ENCODE results near the gene REEP6.

- TF ChIP-seq CTCF (conservative IDR thresholded peaks at IDR 0.05 in 1 of 2, IDR thresholded peaks at IDR 0.05 in 1 of 2; ENCODE audit: low read depth in 1 of 2, low read length in 2 of 2), result no peak
- no peak for TF ChIP-seq EZH2 (IDR thresholded peaks at IDR 0.05; ENCODE audit: low read length, missing control alignments)
These were observed 29.3 kb downstream of the REEP6 start for GRCh38 chr19:1520203-1520780.
